Middle frontal gyrus (tissue), 1 donor: ENCODE measurements around the gene FGR.
"Not testable (repeated sequence)": the region's sequence is repeated elsewhere in the genome, so short reads cannot be mapped to it uniquely, and the experiment has no call there.

Experiments
- DNase-seq: peaks from one replicate; pipeline ENCODE4 v3.0.0-alpha.2; 2015; ENCODE audit warnings: low spot score; ENCODE audit errors: extremely low spot score

Gene FGR

DNA sequence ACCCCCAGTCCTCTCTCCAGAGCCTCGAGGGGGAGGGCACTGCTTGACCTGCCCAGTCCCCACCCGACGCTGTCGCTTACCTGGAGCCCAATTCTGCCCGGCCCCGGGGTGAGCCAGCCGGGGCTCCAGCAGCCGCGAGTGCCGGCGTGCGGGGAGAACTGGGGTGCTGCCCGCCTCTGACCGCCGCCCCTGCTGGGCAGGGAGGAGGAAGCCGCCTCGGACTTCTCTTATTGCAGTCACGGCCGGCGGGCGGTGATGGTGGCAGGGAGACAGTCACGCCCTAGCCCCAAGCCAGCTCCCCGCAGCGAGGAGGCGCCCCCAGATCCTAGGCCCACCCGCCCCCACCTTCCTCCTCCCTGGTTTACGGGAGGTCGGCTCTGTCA is at the start of gene FGR:
TSS of gene FGR (minus strand) at position 201 of the 383 bp plus-strand sequence. CDS start 11,269 bp downstream, outside the sequence.
- DNase-seq = no peak

DNA sequence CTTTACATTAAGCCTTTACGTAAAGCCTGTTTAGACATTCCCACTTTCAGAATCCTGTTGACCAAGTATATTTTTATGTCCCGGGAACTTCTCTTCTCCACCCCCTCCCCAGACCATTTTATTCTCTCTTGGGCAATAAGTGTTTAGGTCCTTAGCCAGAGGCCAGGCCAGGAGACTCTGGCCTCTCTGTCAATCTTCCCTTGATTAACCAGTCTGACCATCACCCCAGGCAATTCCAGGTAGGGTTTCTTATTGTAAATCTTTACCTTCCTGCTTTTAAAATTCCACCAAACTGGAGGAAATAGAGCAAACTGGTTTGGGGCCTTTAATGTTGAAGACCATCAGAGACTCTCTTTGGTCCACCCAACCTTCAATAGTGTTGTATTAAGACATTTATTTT is 49.2 kb upstream of the FGR start:
- no peak for DNase-seq

- DNase-seq = no peak
These were observed 47.5 kb upstream of the FGR start for GRCh38 chr1:27682351-27682944.

- not testable (repeated sequence) for DNase-seq
These were observed 46.6 kb upstream of the FGR start for GRCh38 chr1:27681580-27681979.

GRCh38 chr1:27680225-27680791 is 45.3 kb upstream of the FGR start:
- DNase-seq = not testable (repeated sequence)

- no peak for DNase-seq
These were observed 43.8 kb upstream of the FGR start for GRCh38 chr1:27678747-27679146.

GRCh38 chr1:27676410-27676809 is 41.4 kb upstream of the FGR start:
- no peak for DNase-seq

DNA sequence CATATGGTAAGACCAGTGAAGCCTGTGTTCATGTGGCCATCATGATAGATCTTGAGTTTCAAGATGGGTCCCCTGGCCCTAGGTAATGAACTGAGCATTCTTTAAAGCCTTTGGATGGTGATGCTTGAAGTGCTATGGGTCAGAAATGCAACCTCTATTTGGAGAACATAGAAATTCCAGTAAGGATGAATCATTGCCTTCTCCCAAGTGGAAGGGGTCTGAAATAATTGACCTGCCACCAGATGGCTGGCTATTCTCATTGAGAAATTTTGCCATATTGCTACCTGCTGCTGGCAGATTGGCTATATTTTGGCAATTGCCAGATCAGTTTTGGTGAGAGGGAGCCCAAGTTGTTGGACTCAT is 37.7 kb upstream of the FGR start:
- no peak for DNase-seq

DNA sequence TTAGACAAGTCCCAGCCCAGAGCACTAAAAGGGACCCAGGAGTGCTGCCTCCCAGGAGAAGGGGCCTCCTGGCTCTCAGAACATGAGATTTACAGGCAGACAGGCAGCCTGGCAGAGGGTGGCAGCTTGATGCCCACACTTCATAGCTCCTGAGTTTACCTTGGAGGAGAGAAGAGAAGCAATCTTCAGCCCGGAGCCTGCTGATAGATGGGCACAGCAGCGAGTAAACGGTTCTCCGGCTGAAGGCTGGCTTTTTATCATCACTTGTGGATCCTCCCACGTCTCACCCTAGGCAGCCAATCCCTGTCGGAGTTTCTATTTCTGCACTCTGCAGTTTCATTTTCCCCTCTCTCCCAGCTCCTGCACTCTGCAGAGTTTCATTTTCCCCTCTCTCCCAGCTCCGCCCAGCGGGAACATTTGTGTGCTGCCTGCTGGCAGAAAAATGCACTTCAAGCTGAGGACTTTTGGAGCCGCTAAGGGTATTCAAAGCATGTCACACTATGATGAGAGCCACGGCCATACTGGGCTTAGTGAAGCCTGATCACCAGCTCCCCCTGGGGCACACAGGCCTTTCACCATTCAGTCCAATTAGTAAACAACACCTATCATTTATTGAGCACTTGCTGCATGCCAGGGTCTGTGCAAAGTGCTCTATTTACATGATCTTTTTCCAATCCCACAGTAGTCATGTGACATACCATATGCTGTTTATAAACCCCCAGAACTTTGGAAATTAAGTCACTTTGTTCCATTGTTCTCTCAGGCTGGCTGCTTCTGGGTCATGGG is 37.2 kb upstream of the FGR start, which contains the start of gene IFI6:
TSS of gene IFI6 (minus strand) at position 229 of the 786 bp plus-strand sequence. CDS start 2,878 bp downstream, outside the sequence.
- peak; percentile 93 for DNase-seq

- DNase-seq = no peak
These were observed 34.9 kb upstream of the FGR start for GRCh38 chr1:27669876-27670275.

- peak; percentile 28 for DNase-seq
These were observed 34.1 kb upstream of the FGR start for GRCh38 chr1:27668808-27669723.

DNA sequence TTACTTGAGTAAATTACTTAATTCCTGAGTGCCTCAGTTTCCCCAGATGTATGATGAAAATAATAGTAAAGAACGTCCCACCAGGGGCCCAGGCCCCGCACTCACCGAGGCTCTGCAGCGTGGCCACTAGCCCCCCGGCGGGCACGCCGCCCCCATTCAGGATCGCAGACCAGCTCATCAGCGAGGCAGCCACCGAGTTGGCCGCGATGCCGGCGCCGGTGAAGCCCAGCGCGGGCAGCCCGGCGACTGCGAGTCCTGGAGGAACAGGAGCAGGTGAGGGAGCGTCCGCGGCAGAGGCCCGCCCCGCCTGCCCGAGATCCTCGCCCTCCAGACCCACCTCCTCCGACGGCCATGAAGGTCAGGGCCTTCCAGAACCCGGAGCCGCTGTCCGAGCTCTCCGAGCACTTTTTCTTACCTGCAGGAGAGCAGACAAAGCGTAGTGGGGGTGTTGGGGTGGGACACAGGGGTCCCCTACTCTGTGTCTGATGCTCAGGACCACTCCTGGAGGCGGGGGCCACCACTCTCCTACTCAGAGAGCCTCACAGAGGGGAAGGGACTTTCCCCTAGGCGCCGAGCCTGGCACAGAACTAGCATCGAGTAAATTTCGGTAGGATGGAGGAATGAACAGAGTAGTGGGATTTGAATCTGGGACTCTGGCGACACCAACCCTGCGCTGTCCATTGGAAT is 33.3 kb upstream of the FGR start:
- DNase-seq = no peak

DNA sequence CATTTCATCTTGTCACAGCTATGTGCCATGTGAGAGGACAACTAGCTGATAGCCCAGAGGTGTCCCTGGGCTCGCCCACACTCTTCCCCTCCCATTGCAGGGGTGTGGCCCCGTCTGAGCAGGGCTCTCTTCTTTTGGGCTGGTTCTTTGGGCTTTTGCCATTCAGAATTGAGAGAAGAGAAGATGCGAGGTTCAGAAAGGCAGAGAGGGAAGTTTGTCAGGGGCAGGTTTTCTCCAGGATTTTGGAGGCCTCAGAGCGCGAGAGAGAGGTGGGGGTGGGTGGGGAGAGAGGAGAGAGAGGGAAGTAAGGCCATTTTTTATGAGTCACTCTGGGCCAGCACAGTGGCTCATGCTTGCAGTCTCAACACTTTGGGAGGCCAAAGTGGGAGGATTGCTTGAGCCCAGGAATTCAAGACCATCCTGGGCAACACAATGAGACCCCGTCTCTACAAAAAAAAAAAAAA is 31.8 kb upstream of the FGR start:
- no peak for DNase-seq

DNA sequence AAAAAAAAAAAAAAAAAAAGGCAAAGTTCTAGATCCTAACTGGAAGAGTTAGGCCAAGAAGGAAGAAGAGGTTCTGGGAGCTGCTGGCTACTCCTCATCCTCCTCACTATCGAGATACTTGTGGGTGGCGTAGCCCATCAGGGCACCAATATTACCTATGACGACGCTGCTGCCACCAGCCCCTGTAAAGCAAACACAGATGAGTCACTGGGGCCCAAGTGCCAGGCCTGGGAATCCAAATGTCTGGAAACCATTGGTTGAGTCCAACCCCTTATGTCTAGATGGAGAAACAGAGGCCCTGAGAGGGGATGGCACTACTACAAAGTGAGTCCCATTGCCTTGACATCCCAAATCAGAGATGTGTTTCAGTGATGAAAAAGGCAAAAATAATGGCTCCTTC is 31.3 kb upstream of the FGR start:
- DNase-seq = no peak

DNA sequence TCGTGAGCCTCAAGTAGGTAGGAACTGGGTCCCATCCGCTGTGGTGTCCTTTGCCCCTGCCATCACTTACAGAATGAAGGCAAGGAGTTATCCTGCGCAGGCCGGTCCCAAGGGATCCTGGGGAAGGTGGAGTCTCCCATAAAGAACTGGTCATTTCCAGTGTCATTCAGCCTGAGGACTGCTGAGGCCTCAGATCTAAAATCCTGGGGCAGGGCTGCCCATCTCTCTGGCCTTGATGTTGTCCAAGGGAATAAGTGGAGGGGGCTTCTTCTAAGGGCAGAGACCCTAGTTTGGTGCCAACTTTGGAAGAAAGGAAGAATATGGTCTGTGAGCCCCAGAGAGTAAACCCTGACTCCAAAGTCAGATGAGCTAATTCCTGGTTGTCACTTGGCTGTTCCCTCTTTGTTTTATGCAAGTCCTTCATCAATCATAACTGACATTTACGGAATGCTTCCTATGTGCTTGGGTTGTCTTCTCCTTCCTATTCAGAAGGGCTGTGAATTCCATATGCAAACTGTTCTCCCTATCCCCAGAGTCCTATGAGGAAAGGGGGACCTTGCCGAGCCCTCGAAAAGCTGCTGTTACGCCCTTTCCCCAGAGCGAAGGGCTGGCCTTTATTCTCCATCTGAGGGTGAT is 30.1 kb upstream of the FGR start:
- DNase-seq = no peak

DNA sequence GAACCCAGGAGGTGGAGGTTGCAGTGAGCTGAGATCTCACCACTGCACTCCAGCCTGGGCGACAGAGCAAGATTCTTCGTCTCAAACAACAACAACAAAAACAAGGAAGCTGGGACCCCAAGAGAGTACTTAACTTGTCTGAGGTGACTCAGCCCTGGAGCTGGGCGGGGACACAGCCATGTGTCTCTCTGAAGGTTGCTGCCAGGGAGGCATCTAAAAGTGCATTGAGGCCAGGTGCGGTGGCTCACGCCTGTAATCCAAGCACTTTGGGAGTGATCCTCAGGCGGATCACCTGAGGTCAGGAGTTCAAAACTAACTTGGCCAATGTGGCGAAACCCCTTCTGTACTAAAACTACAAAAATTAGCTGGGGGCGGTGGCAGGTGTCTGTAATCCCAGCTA is 29.3 kb upstream of the FGR start:
- DNase-seq = no peak

GRCh38 chr1:27662707-27663393 is 27.9 kb upstream of the FGR start:
- DNase-seq = peak; percentile 79

DNA sequence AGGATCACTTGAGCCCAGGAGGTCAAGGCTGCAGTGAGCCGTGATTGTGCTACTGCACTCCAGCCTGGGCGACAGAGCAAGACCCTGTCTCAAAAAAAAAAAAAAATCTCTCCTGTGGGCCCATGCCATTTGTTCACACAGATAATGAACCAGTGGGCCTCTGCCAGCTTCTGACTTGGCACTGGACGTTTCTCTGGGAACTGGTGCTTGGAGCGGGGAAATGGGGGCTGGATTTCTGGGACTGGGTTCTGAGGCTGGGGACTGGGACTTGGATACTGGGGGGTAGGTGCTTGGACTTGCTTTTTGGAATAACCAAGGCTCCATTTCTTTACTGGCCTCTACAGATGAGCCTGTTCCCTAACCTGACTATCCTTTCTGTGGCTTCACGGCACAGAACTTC is 27.3 kb upstream of the FGR start:
- DNase-seq = no peak

GRCh38 chr1:27661412-27662075 is 26.6 kb upstream of the FGR start:
- no peak for DNase-seq
